GM13977 (cell line): ENCODE data around the gene ATP11A.

Experiments
- DNase-seq: peaks from one replicate; pipeline ENCODE4 v3.0.0; 2012; ENCODE audit warnings: low spot score
- CTCF ChIP-seq: IDR thresholded peaks from 2 replicates; pipeline ENCODE4 v1.5.1; 2012; ENCODE audit warnings: mild to moderate bottlenecking, control low read depth; ENCODE audit not compliant: insufficient read depth; ENCODE audit errors: extremely low read depth, missing control alignments
- in situ Hi-C: fragments of 300-500 bp; cut with MboI; formaldehyde crosslinking; loops from one replicate; pipeline ENCODE4 v1.12.0; 2022; ENCODE audit warnings: low sequenced_read_pairs, low pct_unique_long_range_greater_than_20kb, mixed read lengths, inconsistent platforms; ENCODE audit not compliant: unreplicated experiment

Gene ATP11A

GRCh38 chr13:112926993-112927392 is 237.2 kb downstream of the ATP11A start:
- TF ChIP-seq CTCF = no peak
- DNase-seq = no peak
- in situ Hi-C loops = loop anchor here (25.0 kb wide), 1 partner anchor 460 kb away; no protein-coding TSS in a partner anchor

- in situ Hi-C loops = loop anchor here (25.0 kb wide), 1 partner anchor 459 kb away; no protein-coding TSS in a partner anchor
- DNase-seq = no peak
- TF ChIP-seq CTCF = no peak
These were observed 238.5 kb downstream of the ATP11A start for GRCh38 chr13:112928020-112928971.

DNA sequence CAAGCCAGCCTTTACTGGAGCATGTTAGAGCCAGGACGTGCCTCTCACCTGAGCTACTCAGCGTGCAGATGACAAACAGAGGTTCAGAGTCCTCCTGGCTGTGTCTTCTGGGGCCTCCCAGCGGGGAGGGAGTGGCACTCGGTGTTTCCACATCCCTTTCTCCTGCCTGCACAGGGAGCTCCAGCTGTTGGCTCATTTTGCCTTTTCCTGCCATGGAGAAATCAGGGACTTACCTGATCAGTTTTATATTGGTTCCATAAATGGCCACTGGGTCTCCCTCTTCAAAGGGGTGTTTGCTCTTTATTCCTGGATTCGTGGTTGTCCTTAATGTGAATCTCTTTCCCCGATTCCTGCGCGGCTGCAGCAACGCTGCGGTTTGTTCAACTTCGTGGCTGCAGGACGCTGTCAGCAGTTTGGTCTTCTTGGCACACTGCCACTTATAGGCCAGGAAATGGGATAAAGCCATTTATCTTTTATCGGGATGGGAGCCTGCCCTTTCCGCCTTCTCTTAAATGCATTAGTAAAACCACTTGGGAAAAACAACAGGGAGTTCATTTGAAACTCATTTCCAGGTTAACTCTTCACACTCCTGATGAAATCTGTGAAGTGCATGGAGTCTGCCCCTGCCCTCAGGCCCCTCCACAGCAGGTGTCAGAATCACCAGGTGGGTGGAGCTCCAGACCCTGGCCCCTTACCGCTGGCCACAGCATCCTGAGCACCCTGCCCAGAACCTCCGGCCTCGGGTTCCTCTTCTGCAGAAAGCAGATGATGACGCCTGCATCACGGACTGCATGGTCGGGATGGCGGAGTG is 239.3 kb downstream of the ATP11A start:
- in situ Hi-C loops = loop anchor here (25.0 kb wide), 1 partner anchor 458 kb away; no protein-coding TSS in a partner anchor
- no peak for TF ChIP-seq CTCF
- DNase-seq = no peak

- DNase-seq = no peak
- no peak for TF ChIP-seq CTCF
- in situ Hi-C loops = loop anchor here (25.0 kb wide), 1 partner anchor 458 kb away; no protein-coding TSS in a partner anchor
These were observed 239.9 kb downstream of the ATP11A start for GRCh38 chr13:112929783-112930055.

GRCh38 chr13:112930192-112930591 is 240.4 kb downstream of the ATP11A start:
- in situ Hi-C loops = loop anchor here (25.0 kb wide), 1 partner anchor 457 kb away; no protein-coding TSS in a partner anchor
- no peak for DNase-seq
- TF ChIP-seq CTCF = no peak
